Endothelial cell of umbilical vein (primary cell): ENCODE measurements around the gene PRF1.

Experiments used
- CTCF ChIP-seq, 2 donors: IDR thresholded peaks; 1 replicate in 1 of 2; 2 replicates in 1 of 2; pipeline ENCODE4 v1.5.1; 2011; ENCODE audit warnings: low read length in 2 of 2, mild to moderate bottlenecking in 2 of 2, moderate library complexity in 2 of 2, control low read depth in 1 of 2, inconsistent platforms in 1 of 2, low read depth in 1 of 2; ENCODE audit not compliant: insufficient read depth in 1 of 2; ENCODE audit errors: extremely low read depth in 1 of 2
- MAX ChIP-seq: IDR thresholded peaks from 2 replicates; pipeline ENCODE4 v1.6.1; 2011; ENCODE audit not compliant: insufficient read depth, insufficient read length
- POLR2A ChIP-seq: IDR thresholded peaks from 2 replicates; pipeline ENCODE4 v1.6.1; 2012; ENCODE audit warnings: low read depth, mild to moderate bottlenecking, control low read depth, low read length

GRCh38 chr10:70583669-70584037 lies 18.9 kb downstream of the PRF1 start:
- TF ChIP-seq CTCF (IDR thresholded peaks at IDR 0.05; ENCODE audit: extremely low read depth in 1 of 2, insufficient read depth in 1 of 2, low read depth in 1 of 2, low read length in 2 of 2), result no peak
- TF ChIP-seq POLR2A, result no peak
- no peak for TF ChIP-seq MAX
